Gastroesophageal sphincter (tissue), 3 donors: ENCODE data around the gene KLHL1.

Experiments
- CTCF ChIP-seq, 4 experiments: fragments of 200-600 bp in 2 of 4; fragments of 450-650 bp in 2 of 4; sonication (generic) in 1 of 4; IDR thresholded peaks; one replicate each; pipeline ENCODE4 v1.5.1; 2017 to 2019; ENCODE audit warnings: antibody characterized with exemption in 4 of 4, mild to moderate bottlenecking in 2 of 4, moderate library complexity in 2 of 4
- EP300 ChIP-seq: sonication (generic); formaldehyde crosslinking; IDR thresholded peaks from one replicate; pipeline ENCODE4 v1.6.1; 2017; ENCODE audit warnings: antibody characterized with exemption, mild to moderate bottlenecking

GRCh38 chr13:69706807-69707206 is 401.4 kb downstream of the KLHL1 start:
- no peak for TF ChIP-seq CTCF (IDR thresholded peaks at IDR 0.05)
- TF ChIP-seq EP300 = no peak
